NCI-H446 (cell line): ENCODE measurements around the gene EIF3A.
"Not testable (repeated sequence)": the region's sequence is repeated elsewhere in the genome, so short reads cannot be mapped to it uniquely, and the experiment has no call there.

ENCODE experiments used
- DNase-seq, 2 experiments: peaks; one replicate each; lab custom pipeline; 2025; lab: John Stamatoyannopoulos, UW

EIF3A gene

DNA sequence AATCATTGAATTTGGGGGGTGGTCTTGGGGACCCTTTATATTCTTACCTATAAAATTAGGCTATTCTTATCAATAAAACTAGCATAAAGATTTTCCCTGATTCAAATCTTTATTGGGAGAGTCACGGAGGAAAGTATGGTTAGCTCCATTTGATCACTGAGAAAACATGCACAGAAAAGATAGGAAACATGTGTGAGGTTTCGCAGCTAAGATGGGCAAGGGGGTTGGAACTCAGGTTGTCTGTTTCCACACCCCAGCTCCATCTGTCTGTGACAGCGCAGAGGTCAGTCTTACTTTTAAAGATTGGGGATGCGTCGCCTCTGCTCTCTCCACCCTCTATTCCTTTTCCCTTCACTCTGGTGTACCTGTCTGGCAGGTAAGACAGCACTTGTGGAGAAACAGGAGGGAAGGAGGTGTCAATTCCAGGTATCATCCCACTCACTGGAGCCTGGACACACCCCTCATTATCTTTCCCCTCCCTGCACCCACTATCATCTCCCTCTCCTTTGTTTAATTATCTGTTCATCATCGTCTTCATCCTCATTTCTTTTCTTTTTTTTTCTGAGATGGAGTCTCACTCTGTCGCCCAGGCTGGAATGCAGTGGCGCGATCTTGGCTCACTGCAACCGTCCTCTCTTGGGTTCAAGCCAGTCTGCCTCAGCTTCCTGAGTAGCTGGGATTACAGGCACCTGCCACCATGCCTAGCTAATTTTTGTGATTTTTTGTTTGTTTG lies 20.9 kb upstream of the EIF3A start:
- DNase-seq: no peak

DNA sequence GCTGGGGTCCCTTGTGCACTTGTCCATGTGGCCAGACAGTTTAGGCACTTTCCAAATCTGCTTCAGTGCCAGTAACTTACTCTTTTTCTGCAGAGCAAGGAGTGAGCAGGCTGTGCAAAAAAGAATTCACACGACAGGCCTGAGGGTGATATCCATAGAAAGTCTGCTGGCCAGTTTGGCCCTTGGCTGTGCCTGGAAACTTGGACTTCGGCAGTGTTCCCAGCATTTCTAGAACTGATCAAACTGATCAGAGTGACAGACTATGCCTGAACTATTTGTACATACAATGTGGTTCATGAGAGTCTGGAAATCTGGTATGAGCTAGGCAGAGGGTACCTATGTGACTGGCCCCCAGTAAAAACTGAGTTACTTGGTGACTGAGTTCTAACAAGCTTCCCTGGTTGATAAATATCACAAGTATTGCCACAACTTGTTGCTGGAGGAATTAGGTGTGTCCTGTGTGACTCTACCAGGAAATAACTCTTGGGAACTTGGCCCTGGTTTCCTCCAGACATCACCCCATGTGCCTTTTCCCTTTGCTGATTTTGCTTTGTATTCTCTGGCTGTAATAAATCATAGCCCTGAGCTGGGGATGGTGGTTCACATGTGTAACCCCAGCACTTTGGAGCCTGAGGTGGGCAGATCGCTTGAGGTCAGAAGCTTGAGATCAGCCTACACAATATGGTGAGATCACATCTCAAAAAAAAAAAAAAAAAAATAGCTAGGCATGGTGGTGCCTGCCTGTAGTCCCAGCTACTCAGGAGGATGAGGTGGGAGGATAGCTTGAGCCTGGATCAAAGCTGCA lies 20.0 kb upstream of the EIF3A start:
- DNase-seq: no peak

DNA sequence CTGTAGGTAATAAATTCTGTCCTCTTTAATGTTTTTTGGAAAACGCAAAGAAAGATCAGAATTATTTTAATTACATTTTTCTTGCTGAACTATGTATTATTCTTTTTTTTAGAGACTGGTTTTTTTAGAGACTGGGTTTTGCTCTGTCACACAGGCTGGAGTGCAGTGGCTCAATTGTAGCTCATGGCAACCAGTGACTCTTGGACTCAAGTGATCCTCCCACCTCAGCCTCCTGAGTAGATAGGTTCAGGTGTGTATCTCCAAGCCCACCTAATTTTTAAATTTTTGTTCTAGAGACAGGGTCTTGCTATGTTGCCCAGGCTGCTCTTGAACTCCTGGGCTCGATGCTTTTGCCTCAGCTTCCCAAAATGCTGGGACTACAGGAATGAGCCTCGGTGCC lies 18.0 kb upstream of the EIF3A start:
- DNase-seq: no peak

DNA sequence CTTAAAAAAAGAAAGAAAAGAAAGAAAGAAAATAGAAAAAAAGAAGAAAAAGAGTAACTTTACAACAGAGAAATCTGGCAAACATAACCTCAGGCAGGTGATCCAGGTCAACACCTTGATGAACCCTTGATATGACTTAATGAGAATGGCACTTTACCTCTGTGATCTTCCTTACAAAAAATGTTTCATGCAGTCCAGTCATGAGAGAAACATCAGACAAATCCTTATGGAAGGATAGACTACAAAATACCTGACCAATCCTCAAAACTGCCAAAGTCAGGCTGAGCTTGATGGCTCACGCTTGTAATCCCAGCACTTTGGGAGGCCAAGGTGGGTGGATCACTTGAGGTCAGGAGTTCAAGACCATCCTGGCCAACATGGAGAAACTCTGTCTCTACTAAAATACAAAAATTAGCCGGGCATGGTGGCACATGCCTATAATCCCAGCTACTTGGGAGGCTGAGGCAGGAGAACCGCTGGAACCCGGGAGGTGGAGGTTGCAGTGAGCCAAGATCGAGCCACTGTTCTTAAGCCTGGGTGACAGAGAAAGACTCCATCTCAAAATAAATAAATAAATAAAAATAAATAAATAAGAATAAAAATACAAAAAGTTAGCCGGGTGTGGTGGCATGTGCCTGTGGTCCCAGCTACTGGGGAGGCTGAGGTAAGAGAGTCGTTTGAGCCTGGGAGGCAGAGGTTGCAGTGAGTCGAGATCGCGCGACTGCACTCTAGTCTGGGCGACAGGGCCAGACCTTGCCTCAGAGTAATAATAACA lies 16.2 kb upstream of the EIF3A start:
- DNase-seq: not testable (repeated sequence)

DNA sequence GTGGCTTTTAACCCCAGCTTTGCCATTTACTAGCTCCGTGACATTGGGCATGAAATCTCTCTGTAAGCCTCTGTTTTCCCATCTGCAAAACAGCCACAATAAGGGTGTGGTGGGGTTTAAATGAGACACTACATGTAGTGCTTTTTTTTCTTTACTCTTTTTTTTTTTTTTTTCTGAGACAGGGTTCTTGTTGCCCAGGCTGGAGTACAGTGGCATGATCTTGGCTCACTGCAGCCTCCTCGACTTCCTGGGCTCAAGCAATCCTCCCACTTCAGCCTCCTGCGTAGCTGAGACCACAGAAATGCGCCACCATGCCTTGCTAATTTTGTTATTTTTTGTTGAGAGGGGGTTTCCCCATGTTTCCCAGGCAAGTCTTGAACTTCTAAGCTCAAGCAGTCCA lies 15.0 kb upstream of the EIF3A start:
- no peak for DNase-seq

DNA sequence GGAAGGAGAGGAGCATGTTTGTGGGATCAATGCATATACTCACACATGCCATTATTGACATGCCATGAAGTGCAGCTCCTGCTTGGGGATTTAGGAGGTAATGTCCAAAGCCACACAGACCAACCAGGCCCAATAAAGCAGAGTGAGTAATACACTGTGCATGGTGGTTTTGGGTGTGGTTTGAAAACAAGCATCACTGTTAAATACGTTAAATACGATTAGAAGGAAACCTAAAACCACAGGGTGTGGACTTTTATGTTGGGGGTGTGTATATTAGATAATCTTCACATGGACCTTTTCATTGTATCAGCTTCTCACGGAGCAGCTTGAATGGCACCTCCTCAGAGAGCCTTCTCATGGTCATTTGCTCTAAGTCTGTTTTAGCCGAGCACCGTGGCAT lies 10.4 kb upstream of the EIF3A start:
- DNase-seq: no peak

DNA sequence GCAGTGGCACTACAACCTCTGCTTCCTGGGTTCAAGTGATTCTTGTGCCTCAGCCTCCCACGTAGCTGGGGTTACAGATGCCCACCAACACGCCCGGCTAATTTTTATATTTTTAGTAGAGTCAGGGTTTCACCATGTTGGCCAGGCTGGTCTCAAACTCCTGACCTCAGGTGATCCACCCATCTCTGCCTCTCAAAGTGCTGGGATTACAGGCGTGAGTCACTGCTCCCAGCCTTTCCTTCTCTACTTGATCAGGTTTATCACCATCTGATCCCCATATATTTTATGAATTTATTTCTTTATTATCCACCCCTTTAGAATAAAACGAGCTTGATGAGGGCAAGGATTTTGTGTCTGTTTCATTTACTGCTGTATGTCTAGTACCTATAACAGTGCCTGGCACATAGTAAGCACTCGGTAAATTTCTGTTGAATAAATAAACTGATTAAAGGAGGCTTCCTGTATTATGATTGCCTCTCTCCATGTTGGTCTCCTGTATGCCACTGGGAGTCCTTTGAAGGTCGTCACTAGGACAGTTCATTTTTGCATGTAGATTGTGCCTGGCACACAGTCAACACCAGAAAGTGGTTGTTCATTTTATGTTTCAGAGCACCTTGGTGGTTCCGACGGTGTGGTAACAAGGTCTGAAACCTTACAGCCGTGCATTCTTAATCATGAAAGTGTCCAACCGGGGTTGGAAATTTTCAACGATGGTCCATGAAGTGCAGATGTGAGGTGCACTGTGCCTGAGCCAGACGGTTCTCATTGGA lies 9.6 kb upstream of the EIF3A start:
- DNase-seq: no peak

DNA sequence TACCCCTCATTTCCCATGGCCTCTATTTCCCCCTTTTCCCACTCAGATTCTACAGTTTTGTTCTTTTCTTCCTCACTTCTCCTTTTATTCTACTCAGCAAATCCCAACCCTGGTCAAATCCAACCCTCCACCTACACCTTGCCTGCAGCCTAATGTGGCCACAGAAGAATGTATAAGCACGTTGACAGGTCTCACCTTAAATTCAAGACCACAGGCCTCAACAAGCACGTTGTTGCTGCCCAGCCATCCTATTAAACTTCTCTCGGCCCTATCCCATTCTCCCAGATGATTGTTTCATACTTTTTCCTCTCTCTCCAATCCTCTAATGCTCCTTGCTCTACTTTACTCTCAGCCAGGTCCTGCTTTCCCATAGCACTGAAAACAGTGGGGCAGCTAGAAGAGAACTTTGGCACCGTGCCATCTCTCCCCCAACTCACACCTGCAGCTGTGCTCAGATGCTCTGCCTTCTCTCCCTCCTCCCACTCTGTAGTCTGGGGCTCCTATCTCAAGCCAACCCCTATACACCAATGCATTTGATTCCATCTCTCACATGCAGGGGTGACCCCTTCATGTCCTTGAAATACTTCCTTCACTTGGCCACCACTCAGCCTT lies 6.8 kb upstream of the EIF3A start:
- no peak for DNase-seq

DNA sequence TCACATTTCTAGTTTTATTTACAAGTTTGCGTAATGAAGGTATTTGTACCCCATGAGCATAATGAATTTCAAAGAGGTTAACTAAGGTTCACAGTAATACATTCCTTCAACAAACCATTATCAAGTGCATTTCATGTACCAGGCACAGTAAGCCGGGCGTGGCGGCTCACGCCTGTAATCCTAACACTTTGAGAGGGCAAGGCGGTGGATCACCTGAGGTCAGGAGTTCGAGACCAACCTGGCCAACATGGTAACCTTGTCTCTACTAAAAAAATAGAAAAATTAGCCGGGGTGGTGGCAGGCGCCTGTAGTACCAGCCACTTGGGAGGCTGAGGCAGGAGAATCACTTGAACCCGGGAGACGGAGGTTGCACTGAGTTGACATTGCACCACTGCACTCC lies 4.3 kb upstream of the EIF3A start:
- DNase-seq: no peak

DNA sequence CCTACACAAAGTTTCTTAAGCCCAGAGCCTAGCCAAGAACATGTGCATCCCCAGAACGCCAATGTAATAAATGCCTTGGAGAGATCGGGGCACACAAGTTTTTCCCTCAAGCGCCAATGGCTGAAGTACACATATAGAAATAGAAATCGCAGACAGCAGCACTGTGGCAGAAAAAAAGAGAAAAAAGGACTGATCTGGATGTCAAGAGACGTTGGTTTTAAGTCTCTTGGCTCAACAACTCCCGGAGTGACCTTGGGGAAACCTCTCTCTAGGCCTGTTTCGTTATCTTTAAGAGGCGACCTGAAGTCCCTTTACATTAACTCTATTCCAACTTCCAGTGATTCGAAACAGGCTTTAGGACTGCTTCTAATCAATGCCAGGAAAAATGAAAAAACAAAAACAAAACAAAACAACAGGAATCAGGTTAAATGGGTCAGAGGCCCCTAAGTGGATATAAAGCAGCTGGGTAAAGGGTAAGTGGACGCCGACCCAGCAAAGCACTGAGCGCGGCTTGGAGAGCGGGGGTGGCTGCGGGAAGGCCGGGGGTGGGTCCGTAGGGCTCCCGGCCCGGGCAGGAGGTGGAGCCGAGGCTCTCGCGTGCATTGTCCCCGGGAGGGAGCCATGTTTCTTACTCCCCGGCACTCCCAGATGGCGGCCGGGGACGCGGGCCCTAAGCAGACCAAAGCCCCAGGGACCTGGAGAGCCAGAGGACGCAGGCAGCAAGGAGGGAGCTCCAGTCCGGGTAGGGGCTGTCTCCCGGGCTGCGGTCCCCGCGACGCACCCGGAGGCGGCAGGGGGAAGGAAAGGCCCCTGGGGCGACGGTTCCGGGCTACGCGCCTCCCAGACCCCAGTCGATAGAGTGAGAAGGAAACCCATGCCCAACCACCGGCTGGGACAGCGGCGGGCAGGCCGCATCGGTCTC lies 757 bp downstream of the EIF3A start:
- DNase-seq: peak in 1 of 2 experiments; percentile 49

DNA sequence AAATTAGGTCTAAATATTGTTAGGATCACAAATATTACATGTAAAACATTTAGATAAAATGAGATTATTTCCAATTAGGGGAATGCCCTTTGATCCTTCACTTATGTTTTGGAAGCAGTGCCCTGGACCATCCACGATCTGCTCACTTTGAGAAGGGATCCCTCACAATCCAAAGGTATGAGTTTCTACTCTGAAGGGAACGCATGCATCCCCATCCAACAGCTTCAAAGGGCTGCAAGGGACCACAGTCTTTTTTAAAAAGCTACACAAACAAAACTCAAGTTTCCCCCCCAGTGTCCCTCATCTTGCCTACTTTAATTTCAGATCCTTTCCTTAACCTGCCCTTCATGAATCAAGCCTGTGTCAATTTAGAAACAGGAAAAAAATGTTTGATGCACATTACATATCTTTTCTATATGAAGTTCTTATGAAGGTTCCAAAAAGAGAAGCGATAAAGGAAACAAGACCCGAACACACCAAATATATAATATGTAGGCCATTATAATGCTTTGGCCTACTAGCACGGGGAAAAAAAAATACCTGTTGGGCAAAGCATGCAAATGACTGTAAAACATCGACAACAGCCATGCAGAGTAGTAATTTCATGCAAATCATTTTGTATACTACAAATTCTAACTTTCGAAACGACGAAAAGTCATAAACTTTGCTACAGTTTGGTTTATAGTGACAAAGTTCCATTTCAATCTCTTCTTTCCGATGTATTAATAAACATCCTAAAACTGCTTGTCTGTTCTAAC lies 2.0 kb downstream of the EIF3A start:
- DNase-seq: no peak

DNA sequence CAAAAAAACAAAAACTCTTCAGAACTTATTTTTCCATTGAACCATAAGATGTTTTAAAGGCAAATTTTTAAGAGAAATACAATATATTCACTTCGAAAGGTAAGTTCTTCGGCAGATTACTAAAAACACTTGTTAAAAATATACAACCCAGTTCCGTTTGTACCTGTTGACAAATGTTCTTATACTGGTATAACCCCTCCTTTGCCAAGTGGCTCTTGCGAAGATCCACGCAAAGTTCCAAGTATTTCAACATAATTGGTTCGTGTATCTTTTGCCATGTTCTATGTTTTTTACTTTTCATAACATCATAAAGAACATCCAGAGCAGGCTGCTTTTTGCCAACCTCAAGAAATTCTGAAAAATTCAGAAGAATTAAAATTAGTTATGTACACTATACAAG lies 7.0 kb downstream of the EIF3A start:
- no peak for DNase-seq

DNA sequence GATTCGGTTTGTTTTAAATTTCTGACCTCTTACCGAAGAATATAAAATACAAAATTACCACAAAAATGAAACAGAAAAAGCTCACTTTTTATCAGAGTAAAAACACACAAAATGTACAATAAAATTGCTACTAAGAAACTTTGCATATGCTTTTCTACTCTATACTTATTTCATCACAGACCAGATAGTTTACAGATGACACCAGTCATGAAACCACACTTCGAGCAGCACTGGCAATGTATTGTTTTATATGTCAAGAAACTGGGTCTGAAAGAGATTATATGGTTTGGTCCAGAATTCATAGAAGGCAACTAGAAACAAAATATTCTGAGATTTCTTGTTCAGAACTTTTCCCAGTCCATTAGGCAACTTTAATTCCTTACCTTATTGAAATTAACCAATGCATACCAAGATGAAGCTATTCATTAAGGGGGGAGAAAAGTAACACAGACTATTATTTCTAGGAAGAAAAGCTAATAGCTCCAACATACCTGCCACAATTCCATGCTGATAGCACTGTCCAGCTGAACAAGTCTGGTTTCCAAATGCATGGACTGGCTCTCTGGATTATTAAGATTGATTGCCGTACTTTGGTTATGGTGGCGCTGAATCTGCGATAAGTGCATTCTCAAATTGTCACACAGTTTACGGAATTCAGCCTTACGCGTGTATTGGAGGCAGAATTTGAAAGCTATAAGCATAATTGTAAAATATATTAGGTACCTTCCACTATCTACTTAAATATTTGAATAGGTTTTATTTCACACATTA lies 10.0 kb downstream of the EIF3A start:
- no peak for DNase-seq

DNA sequence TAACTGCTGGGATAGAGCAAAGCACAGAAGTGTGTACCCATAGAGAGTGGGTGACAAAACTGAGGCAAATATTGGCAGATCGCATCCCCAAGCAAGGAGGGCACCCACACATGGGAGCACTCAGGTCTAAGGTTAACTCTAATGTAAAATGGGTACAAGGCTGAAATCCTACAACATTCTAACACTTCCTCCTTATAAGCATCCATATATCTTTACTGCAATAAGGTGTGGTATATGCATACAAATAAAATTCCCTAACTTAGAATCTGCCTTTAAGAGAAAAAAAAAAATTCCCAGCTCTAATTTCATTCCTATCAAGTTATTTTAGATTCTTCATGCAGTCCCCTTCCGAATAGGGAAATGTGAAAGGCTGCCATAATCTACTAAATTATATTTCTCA lies 18.7 kb downstream of the EIF3A start:
- no peak for DNase-seq

DNA sequence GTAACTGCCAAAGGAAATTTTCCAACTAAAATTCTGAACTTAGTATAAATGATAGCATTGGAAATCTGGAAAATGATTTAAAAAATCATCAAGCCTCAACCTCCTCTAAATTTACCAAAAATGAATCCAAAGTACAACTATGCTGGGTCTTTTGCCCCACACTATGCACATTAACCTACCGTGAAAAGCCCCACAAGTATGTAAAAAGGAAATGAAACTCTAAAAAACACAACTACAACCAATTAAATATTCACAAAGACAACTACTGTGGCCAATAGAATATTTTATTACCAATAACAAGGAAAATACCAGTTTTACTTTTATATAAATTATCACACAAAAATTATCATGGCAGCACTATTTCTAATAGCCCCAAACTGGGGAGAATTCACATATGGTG lies 19.3 kb downstream of the EIF3A start:
- DNase-seq: no peak

DNA sequence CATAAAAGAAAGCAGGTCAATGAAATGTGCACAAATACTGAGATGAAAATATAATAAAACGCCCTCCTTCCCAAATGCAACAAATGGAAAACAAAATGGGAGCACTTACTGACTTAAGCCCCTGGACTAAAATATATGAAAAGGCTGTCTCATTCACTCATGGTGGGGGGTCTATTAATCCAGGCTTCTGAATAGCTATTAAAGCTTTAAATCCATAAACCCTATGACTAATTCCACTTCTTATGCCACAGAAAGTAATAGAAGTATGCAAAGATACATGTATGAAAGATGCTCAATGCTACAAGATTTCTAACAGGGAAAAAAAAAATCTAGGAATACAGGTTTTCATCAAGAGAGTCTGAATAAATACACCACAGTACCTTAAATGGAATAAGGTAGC lies 20.5 kb downstream of the EIF3A start:
- no peak for DNase-seq

DNA sequence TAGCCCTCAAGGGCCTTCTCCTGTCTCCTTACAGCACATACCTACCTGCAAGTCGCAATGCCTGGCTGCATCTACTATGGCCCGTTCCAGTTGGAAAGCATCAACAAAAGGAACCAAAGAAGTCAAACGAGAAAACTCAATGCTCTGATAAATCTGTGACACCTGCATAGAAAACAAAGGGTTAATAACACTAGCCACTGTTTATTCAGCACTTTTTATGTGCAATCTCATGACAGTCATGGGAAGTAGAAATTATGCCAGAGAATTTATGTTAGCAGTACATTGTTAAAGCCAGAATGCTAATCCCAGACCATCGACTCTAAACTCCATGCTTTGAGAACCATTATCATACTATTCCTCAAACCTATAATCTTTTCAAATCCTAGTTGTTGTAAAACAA lies 21.1 kb downstream of the EIF3A start:
- no peak for DNase-seq

DNA sequence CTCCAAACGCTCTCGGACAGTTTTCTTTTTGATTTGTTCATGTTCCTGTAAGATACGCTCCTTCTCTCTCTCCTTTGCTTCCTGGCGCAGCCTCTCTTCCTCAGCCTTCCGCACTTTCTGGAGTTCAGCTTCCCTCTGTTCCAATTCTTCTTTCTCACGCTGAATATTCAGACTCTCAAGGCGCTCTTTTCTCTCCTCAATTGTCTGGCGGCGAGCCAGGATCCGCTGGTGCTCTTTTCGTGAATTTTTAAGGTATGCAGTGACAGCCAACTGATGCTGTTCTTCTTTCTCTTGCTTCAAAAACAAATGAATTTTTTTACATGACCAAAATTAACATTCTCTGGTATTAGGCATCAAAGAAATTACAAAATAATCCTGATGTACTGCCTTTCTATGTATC lies 22.6 kb downstream of the EIF3A start:
- DNase-seq: no peak

DNA sequence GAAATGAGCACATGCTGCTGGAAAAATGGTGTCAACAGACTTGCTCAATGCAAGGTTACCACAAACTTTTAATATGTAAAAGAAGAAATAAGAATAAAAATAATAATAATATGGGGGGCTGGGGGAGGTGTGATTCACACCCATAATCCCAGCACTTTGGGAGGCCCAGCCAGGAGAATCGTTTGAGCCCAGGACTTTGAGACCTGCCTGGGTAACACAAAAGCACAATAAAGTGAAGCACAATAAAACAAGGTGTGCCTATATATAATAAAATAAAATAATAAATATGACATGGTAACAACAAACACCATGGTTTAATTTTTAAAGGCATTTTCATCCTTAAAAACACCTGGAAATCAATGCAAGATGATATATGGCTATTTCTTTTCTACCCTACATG lies 25.1 kb downstream of the EIF3A start:
- no peak for DNase-seq
